Activated T-cell treated with anti-CD3 and anti-CD28 coated beads for 24 hours (primary cell): ENCODE results near the gene FZR1.

Source experiments
- DNase-seq: peaks from one replicate; pipeline ENCODE4 v3.0.0-alpha.2; 2020; ENCODE audit warnings: low read depth

The FZR1 gene

GRCh38 chr19:3531716-3532115, 25.6 kb downstream of the FZR1 start:
- DNase-seq, result no peak

- DNase-seq, result no peak
Measured at GRCh38 chr19:3532154-3532786, 26.2 kb downstream of the FZR1 start.

GRCh38 chr19:3533033-3533432, 26.9 kb downstream of the FZR1 start:
- DNase-seq, result no peak

DNA sequence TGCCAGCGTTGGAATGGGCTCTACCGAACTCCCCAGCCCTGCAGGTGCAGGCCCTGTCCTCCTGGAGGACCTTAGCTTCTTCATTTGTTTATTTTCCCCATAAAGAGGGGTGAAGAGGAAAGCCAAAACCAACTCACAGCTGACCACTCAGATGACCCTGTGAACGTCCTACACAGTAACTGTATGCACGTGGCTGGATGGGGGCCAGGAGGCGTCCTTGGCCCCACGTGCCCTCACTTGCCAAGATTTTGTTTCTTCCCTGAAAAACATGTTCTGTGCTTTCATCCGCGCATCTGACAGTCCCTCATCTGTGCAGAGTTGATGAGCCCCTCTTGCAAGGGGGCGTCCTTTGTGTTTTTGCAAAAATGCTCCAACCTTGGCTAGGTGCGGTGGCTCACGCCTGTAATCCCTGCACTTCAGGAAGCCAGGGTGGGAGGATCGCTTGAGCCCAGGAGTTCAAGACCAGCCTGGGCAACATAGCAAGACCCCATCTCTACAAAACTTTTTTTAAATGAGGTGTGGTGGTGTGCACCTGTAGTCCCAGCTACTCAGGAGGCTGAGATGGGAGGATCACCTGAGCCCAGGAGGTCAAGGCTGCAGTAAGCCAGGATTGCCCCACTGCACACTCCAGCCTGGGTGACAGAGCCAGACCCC, 27.6 kb downstream of the FZR1 start:
- DNase-seq, result no peak

- no peak for DNase-seq
Measured at GRCh38 chr19:3534375-3535234, 28.5 kb downstream of the FZR1 start.

DNA sequence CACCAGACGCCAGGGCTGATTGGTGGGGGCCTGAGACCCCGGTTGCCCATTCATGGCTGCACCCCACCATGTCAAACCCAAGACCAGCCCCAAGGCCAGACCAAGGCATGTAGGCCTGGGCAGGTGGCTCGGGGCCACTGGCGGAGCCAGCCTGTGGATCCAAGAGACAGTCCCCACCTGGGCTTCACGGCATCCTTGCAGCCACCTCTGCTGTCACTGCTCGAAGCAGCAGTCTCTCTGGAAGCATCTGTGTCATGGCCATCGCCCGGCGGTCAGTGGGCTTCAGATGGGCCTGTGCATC, 29.1 kb downstream of the FZR1 start:
- no peak for DNase-seq

- DNase-seq, result no peak
Measured at GRCh38 chr19:3535563-3535965, 29.5 kb downstream of the FZR1 start.

DNA sequence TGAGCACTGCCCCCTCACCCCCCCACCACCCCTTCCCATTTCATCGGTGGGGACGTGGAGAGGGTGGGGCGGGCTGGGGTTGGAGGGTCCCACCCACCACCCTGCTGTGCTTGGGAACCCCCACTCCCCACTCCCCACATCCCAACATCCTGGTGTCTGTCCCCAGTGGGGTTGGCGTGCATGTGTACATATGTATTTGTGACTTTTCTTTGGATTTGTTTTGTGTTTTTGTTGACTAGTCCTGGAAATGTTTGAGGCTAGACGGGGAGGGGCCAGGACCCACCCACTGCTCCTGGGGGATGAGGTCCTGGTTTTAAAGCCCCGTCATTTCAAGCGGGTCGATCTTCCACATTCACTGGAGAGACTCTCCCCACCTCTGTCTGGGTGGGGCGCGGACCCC, 29.9 kb downstream of the FZR1 start:
- DNase-seq, result no peak

DNA sequence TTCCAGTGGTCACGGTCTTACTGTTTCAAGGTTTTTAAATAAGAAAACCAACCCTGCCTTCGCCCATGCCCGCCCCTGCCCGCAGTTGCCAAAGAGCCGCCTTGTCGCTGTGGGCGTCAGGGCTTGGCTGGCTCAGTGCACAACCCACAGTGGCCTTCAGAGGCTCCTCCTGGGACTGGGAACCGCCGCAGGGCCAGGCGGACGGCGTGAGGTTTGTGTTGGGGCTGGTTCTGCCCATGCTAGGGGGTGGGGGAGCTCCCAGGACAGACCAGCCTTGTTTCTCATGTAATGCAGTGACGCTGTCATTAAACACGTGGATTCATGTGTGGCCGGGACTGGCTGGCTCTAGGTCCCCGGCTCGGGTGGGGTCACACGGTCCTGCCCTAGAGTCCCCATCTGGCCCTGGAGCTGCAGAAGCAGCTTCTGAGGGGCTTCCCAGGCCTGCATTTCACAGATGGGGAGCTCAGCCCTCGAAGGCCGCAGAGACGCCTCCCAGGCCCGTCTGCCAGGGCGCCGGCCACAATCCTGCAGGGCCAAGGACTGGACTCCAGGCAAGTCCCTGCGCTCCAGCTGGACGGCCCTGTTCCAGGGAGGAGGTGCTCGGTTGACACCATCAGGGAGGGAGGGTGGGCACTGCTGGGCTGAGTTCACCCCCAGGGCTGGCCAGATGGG, 30.5 kb downstream of the FZR1 start:
- no peak for DNase-seq

DNA sequence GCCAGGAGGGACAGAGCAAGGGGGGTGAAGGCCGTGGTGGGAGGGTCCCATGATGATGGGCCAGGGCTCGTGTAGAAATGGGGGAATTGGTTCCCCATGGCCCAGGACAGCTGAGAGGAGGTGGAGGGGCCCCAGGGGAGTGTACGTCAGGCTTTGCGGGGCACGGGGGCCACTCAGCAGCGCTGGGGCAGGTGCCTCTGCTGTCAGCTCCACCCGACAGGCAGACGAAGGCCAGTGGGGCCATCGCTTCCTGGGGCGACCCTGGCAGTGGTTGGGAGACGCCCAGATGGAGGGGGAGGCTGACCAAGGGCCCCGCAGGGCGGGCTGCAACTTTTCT, 31.0 kb downstream of the FZR1 start:
- no peak for DNase-seq

GRCh38 chr19:3537438-3538240, 31.5 kb downstream of the FZR1 start:
- no peak for DNase-seq

DNA sequence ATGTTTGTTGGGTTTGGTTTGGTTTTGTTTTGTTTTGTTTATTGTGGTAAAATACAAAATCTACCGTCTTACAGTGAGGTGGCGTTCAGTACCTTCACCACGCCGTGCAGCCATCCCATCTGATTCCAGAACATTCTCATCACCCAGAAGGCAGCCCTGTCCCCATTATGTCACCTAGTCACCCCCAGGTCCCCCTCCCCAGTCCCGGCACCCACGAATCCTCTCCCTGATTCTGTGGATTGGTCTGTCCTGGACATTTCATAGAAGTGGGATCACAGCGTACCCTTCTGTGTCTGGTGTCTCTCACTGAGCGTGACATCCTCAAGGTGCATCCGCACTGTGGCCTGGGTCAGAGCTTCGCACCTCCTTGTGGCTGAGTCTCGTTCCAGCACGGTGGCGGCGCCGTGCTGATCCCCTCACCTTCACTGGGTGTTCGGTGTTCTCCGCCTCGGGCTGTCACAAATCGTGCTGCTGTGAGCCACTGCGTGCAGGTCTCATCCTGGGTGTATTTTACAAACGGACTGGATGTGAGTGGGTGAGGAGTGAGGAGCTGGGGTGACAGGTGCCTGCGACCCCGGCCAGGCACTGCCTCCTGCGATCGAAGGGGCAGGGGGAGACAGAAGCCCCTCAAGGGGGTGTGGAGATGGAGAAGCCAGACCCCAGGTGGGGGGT, 32.3 kb downstream of the FZR1 start:
- DNase-seq, result no peak

DNA sequence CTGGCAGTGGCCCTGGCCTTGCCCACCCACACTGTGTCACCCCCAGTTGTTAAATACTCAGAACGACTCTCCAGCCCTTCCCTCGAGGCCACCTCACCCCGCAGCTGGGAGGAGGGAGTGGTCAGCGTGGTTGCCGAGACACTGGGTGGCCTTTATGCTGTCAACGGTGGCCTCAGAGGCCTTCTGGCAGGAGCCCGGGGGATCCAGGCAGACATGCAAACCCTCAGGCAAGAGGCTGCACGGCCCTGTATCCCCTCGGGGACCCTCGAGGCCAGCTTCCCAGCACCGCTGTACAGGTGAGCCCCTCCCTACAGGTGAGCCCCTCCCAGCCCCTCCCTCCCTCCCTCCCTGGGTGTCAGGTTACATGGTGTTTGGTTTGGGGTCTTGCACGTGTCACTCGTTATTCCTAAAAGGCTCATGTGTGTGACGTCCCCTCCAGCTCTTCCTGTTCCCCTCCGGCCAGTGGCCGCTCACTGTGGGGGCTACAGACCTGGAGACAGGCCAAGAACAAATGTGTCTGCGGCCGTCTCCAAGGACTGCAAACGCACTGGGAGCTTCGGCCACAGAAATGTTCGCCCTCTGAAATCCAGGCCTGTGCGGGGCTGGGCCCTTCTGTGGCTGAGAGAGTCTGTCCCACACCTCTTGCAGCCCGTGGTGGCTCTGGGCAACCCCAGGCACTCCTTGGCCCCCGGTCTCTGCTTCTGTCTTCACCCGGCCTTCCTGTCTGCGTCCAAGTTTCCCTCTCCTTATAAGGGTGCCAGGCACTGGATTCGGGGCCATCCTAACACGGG, 33.0 kb downstream of the FZR1 start, which contains the start of gene TEKTIP1:
TSS of gene TEKTIP1 (plus strand) at position 210 of the 791 bp plus-strand sequence. CDS start at position 214, 4 bp downstream.
- no peak for DNase-seq

DNA sequence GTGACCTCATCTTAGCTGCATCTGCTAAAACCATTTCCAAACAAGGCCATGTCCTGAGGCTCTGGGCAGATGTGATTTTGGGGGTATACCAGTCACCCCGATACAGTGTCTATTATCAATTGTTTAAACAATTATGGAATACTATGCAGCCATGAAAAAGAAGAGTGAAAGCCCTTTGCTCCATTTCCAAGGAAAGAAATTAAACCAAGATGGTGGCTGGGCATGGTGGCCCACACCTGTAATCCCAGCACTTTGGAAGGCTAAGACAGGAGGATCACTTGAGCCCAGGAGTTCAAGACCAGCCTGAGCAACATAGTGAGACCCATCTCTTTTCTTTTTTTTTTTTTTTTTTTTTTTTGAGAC, 33.6 kb downstream of the FZR1 start:
- DNase-seq, result no peak

DNA sequence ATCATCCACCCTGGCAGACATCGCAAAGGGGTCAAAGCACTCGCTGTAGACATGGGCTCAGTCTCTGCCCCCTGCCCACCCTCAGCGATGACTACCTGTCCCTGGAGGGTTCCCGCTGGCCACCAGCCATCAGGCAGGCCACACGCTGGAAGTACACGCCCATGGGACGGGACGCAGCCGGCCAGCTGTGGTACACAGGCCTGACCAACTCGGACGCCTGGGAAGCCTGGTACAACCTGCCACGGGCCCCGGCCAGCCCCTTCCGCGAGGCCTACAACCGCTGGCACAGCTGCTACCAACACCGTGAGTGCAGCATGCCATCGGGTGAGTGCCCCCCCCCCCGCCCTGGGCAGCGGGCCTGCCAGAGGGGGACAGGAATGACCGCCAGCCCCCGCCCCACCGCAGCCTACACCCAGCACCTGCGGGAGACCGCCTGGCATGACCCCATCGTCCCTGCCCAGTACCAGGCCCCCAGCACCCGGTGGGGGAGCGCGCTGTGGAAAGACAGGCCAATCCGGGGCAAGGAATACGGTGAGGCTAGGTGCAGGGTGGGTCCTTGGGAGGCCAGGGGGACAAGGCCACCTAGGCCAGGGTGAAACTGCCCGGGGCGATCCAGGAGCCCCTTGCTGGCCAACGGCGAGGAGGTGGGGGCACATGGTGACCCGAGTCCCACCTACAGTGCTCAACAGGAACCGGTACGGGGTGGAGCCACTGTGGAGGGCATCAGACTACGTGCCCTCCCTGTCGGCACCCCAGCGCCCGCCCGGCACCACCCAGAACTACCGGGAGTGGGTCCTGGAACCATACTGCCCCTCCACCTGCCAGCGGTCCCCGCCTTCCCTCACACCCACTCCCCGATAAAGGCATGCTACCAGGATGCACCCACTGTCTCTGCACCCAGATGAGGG, 37.3 kb downstream of the FZR1 start:
- no peak for DNase-seq

- no peak for DNase-seq
Measured at GRCh38 chr19:3544058-3544376, 37.9 kb downstream of the FZR1 start.

DNA sequence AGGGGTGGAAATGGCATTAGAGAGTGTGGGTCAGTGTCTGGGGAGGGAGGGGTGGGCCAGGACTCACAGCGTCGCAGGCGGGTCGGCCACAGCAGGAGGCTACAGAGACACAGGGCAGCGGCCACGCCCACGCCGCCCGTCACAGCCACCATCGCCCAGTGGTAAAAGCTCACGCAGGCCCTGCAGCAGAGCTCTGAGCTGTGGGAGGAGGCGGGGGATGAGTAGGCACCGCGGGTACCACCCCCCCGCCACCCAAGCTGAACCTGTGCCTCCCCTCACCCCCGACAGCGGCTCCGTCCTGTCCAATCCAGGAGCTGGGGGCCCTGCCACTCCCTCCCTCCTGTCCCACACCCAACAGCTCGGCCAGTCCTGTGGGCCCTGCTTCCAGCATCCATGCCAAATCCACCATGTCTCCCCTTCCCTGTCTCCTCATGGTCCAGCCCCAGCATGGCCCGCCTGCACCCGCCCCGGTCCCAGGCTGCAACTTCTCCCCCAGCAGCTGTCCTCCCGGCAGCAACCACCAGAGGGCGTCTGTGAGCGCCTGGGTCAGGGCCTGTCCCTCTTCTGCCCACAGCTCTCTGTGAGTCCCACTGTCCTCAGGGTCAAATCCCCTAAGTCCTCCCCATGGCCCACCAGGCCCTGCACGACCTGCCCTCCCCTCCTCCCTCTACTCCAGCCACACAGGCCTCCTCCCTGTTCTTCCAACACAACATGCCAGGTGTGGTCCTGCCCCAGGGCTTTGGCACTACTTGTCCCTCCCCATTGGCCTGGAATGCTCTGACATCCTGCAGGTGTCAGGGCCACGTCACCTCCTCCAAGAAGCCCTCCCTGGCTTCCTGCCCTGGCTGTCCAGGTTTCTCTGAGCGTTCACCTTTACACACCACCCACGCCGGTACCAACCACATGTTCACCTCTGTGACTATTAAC, 38.9 kb downstream of the FZR1 start:
- peak; percentile 73 for DNase-seq

DNA sequence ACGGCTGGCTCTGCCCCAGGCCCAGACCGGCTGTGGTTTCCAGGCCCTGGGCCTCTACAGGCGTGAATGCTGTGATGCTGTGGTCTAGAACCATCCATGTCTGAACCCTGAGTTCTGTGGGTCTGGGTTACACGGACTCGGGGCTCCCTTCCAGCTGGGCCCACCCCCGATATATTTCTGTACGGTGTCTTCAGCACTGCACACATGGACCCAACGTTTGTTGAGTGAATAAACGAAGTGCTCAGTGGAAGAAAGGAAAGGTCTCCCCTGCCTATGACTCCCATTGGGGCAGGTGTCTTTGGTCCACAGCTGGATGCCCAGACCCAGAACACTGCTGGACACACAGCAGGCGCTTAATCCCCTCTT, 39.5 kb downstream of the FZR1 start:
- DNase-seq, result no peak

DNA sequence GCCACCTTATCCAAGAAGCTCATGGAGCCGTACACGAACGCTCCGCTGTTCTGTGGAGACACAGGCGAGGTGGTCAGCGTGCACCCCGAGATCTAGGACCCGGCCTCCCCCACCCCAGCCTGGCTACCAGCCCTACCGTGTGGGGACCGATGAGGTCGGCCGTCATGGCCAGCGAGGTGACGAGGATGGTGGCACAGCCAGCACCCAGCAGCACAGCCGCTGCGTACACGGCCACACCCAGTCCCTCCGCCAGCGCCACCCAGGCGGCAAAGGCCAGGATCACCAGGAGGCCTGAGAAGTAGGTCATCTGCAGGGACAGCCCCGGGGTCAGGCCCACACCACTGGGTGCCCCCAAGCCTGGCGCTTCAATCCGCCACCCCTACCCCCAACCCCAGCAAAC, 40.0 kb downstream of the FZR1 start:
- DNase-seq, result no peak
